RWPE1 (cell line): Measurements from ENCODE around the gene RAB8B.
A peak's percentile ranks its signal among the peaks of the same experiment; 100 is the strongest.

Source experiments
- CTCF ChIA-PET: fragments of 350-600 bp; sonication (Branson Sonifier 250); formaldehyde crosslinking; extraction: SDS; loops from one replicate; lab custom pipeline; 2021; lab: Yijun Ruan, JAX
- POLR2A ChIA-PET: fragments of 400-600 bp; formaldehyde crosslinking; extraction: SDS; loops from one replicate; lab custom pipeline; 2020; ENCODE audit warnings: antibody characterized with exemption; ENCODE audit not compliant: low non-redundant PET; lab: Yijun Ruan, JAX
- DNase-seq: peaks from one replicate; pipeline ENCODE4 v3.0.0; 2012; ENCODE audit warnings: low spot score
- H3K27ac ChIP-seq: fragments of 450-650 bp; 2 replicates; pipeline ENCODE4 v1.5.1; 2017
- TF ChIP-seq, protein P1 (sequence below): fragments of 450-650 bp; conservative IDR thresholded peaks from 2 replicates; pipeline ENCODE4 v1.5.1; 2017; ENCODE audit warnings: low read depth, mild to moderate bottlenecking

The RAB8B gene

DNA sequence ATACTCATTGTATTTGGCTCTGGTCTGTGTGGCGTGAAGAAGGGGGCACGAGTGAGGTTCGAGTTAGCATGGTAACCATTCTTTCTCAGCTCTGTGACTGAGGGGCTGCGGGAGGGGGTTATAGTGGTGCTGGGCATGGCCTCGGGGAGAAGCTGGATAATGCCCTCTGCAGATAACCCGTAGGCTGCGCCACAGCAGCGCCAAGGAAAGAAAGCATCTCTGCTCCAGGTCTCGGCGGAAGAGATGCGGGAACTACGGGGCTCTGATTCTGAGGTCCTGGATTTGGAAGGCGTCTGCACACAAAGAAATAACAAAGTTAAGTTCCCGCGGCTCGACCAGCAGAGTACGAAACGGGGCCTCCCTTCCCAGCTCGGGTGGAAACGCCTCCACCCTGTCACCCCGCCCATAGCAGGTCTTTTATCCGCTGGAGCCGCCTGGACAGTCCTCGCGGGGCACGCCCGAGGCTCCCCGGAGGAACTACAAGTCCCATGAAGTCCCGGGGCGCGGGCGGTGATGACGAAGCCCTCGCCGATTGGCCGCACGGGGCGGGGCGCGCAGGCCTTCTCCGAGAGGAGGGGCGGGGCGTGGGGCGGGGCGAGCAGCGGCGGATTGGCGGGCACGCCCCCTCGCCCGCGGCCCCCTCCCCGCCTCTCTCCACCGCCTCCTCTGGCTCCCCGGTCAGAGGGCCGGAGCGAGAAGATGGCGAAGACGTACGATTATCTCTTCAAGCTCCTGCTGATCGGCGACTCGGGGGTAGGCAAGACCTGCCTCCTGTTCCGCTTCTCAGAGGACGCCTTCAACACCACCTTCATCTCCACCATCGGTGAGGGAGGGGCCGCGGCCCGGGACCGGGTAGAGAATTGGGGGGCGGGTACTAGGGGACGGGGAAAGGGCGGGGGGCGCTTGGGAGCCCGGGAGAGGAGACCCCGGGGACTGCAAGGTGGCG, at the start of gene RAB8B:
RAB8B (plus strand) TSS at position 681 of the 946 bp plus-strand sequence; CDS start at position 700, 19 bp downstream.
- H3K27ac ChIP-seq = peak within 1 kb of the TSS; percentile 69
- peak; percentile 94 for DNase-seq
- ChIA-PET POLR2A (no interaction called here), CTCF (interaction anchor here (0.7 kb wide), 1 partner anchor 576 kb away, joined by 3 read pairs; no protein-coding TSS in a partner anchor)
- TF ChIP-seq, protein P1, sequence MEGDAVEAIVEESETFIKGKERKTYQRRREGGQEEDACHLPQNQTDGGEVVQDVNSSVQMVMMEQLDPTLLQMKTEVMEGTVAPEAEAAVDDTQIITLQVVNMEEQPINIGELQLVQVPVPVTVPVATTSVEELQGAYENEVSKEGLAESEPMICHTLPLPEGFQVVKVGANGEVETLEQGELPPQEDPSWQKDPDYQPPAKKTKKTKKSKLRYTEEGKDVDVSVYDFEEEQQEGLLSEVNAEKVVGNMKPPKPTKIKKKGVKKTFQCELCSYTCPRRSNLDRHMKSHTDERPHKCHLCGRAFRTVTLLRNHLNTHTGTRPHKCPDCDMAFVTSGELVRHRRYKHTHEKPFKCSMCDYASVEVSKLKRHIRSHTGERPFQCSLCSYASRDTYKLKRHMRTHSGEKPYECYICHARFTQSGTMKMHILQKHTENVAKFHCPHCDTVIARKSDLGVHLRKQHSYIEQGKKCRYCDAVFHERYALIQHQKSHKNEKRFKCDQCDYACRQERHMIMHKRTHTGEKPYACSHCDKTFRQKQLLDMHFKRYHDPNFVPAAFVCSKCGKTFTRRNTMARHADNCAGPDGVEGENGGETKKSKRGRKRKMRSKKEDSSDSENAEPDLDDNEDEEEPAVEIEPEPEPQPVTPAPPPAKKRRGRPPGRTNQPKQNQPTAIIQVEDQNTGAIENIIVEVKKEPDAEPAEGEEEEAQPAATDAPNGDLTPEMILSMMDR = peak; percentile 21; the same call in 1 of the 2 replicates

DNA sequence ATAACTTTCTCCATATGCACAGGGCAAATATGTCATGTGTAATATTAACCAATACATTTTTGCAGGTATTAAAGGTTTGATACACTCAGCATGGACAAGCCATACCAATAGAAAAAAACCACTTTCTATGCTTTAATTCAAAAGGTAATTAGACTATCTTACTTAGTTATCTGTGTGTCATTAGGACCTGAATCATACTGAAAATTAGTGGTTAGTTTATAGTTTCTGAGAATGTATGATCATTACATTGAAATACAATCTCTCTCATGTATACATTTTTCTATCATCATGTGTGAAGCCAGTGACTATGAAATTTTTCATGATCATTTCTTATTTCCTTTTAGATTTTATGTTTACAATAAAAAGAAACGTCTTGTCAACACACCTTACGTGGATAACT, 48.5 kb upstream of the RAB8B start:
- ChIA-PET POLR2A (no interaction called here), CTCF (interaction anchor here (0.7 kb wide), 1 partner anchor 97 kb away, joined by 3 read pairs; no protein-coding TSS in a partner anchor)
- no peak for DNase-seq
- no peak overlapping the region for H3K27ac ChIP-seq
- TF ChIP-seq, protein P1 = no peak

DNA sequence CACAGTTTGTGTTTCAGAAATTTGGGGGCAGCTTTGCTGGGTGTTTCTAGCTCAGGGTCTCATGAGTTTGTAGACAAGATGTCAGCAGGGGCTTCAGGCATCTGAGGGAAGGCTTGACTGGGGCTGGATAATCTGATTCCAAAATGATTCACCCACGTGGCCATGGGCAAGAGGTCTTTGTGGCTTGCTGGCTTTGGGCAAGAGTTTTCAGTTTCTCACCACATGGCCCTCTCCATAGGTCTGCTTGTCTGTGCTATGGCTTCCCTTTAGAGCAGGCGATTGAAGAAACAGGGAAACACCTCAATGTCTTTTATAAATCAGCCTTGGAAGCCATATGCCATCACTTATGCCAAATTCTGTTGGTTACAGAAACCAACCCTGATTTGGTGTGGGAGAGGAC, 44.0 kb upstream of the RAB8B start:
- DNase-seq = no peak
- POLR2A ChIA-PET = no interaction called here

DNA sequence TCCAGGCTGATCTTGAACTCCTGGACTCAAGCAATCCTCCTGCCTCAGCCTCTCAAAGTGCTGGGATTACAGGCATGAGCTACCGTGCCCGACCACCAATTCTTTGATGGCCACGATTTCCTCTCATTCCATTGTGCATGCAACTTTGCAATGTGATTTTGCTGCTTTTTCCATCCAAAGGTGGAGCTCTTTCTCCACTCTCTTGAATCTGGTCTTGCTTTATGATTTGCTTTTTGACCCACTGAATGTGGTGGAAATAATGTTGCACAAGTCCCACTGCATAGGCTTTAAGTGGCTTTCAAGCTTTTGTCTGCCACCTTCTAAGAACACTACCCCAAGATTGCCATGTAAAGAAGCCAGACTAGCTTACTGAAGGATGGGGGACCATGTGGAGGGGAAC, 42.7 kb upstream of the RAB8B start:
- CTCF ChIA-PET = interaction anchor here (0.9 kb wide), 1 partner anchor 10 kb away, joined by 3 read pairs; no protein-coding TSS in a partner anchor
- DNase-seq = no peak
- POLR2A ChIA-PET = no interaction called here
- TF ChIP-seq, protein P1 = no peak
- no peak overlapping the region for H3K27ac ChIP-seq

More for the DNA sequence above, 44.0 kb upstream of the RAB8B start:
- TF ChIP-seq, protein P1 = no peak
- H3K27ac ChIP-seq = no peak overlapping the region
- CTCF ChIA-PET = no interaction called here

DNA sequence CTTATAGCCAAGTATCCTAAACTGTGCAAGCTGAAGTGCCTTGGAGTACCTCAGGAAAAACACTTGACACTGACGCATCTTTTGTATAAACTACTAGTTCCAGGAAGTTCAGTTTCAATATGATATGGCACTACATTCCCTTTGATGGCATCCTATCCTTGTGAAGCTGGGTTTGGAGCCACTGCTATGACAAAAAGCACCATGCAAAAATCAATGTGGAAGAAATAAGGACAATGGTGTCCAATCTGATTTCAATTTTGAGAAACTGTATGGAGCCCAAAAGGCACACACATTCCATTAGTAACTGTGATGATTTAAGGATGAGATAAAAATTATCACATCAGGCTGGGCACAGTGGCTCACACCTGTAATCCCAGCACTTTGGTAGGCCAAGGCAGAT, 37.7 kb upstream of the RAB8B start:
- ChIA-PET POLR2A (no interaction called here), CTCF (interaction anchor here (0.6 to 0.7 kb wide), 2 partner anchors 16 to 639 kb away, joined by 3 to 12 read pairs; no protein-coding TSS in a partner anchor)
- DNase-seq = no peak
- no peak overlapping the region for H3K27ac ChIP-seq
- TF ChIP-seq, protein P1 = no peak

DNA sequence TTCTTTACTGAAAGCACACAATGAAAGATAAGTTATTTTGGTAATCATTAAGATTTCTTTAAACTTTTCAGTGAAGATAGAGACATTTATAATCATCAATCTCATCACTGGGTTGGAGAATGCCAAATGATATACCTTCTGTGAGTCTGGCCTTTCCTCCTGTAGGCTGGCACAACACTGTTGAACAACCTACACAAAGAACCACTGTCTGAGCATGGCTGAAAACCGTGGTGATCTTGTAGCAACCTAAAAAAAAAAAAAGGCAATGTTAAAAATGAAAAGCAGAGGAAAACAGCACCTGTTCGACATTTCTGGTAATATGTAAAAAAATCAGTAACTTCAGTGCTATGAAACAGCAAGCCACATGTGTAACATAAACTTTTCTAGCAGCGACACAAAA, 33.9 kb upstream of the RAB8B start:
- TF ChIP-seq, protein P1 = no peak

More for the DNA sequence above, 33.9 kb upstream of the RAB8B start:
- ChIA-PET POLR2A (no interaction called here), CTCF (no interaction called here)
- DNase-seq = no peak
- H3K27ac ChIP-seq = no peak overlapping the region
